Measurements from ENCODE around the gene FAM171A1. TPM values are rescaled to one million over a fixed set of nuclear protein-coding genes. Genes with fewer than 3 reads are reported as not detected.
"Not testable (repeated sequence)": the region's sequence is repeated elsewhere in the genome, so short reads cannot be mapped to it uniquely, and the experiment has no call there.

FAM171A1 gene
- total RNA-seq, 1 donor from 2014 or later = 27.7 TPM

DNA sequence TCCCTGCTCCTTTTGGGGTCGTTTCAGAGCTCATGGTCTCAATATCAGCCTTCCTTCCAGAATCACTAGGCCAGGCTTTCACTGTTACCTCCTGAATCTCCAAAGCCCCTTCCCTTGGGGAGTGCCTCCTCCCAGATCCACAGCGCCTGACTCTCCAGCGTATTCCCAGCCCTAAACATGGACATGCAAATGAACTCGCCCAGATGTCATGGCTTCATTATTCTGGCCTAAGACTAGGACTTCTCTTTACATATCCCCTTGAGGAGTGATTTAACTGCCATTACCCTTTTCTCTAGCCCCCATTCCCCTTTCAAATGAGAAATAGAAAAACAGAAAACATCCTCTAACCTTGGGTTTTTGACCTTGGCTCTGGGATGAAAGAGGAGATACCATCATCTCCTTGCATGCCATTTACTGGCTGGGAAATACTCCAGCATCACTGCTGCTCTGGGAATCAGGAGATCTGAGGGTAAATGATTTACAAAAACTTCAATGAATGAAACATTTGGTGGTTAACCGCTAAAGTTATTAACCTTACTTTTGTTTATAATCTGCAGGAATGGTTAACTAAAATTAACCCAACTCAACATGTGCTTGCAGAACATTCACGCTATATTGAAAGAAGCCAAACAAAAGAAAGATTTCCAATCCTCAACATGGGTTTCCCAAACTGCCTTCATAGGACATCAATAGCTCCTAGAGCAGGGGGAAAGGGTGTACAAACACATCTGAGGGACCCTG, 37.0 kb downstream of the FAM171A1 start:
- TF ChIP-seq, protein P1, sequence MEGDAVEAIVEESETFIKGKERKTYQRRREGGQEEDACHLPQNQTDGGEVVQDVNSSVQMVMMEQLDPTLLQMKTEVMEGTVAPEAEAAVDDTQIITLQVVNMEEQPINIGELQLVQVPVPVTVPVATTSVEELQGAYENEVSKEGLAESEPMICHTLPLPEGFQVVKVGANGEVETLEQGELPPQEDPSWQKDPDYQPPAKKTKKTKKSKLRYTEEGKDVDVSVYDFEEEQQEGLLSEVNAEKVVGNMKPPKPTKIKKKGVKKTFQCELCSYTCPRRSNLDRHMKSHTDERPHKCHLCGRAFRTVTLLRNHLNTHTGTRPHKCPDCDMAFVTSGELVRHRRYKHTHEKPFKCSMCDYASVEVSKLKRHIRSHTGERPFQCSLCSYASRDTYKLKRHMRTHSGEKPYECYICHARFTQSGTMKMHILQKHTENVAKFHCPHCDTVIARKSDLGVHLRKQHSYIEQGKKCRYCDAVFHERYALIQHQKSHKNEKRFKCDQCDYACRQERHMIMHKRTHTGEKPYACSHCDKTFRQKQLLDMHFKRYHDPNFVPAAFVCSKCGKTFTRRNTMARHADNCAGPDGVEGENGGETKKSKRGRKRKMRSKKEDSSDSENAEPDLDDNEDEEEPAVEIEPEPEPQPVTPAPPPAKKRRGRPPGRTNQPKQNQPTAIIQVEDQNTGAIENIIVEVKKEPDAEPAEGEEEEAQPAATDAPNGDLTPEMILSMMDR (IDR thresholded peaks at IDR 0.05) = no peak
- peaks cover 0 to 4% of the 10 kb centered on the region in 2 donors for H3K4me1 ChIP-seq
- intact Hi-C loops (cut with DNase I) = no loop called here

DNA sequence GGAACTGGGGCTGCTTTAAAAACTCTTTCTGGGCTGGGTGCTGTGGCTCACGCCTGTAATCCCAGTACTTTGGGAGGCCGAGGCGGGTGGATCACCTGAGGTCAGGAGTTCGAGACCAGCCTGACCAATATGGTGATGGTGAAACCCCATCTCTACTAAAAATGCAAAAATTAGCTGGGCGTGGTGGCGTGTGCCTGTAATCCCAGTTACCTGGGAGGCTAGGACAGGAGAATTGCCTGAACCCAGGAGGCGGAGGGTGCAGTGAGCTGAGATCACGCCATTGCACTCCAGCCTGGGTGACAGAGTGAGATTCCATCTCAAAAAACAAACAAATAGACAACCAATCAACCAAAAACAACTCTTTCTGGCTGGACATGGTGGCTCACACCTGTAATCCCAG, 37.9 kb downstream of the FAM171A1 start:
- intact Hi-C loops (cut with DNase I); H3K4me1 ChIP-seq; H3K27ac ChIP-seq; DNase-seq (ENCODE audit: low spot score in 2 of 2); H3K27me3 ChIP-seq; H3K9me3 ChIP-seq; H3K36me3 ChIP-seq; H3K4me3 ChIP-seq: not testable (repeated sequence)

More for the DNA sequence above, 37.0 kb downstream of the FAM171A1 start:
- no peaks in the 10 kb centered on the region for H3K36me3 ChIP-seq
- no peak overlapping the region for H3K27ac ChIP-seq
- H3K4me3 ChIP-seq = no peak overlapping the region
- H3K27me3 ChIP-seq = no peaks in the 10 kb centered on the region
- DNase-seq (ENCODE audit: low spot score in 2 of 2) = no peak
- H3K9me3 ChIP-seq = no peaks in the 10 kb centered on the region

DNA sequence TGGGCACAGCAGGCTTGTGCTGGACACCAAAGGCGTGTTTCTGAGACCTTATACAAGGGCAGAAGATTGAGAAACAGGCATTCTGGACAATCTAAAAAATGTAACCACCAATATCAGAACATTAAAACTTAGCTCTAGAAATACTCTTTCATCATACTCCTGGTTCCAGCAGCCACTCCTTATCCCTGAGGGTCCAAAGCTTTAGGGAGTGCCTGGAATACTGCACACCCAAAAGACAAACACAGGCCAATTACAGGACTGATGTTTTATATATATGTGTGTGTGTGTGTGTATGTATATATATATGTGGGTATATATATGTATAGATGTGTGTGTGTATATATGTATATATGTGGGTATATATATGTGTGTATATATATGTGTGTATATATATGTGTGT, 39.6 kb downstream of the FAM171A1 start:
- Histone ChIP-seq H3K4me1 (peaks cover 0 to 4% of the 10 kb centered on the region in 2 donors), H3K9me3 (no peaks in the 10 kb centered on the region), H3K27me3 (no peaks in the 10 kb centered on the region), H3K27ac (no peak overlapping the region), H3K4me3 (no peak overlapping the region), H3K36me3 (no peaks in the 10 kb centered on the region)
- TF ChIP-seq, protein P1 (IDR thresholded peaks at IDR 0.05) = no peak
- DNase-seq (ENCODE audit: low spot score in 2 of 2) = no peak
- intact Hi-C loops (cut with DNase I) = no loop called here

DNA sequence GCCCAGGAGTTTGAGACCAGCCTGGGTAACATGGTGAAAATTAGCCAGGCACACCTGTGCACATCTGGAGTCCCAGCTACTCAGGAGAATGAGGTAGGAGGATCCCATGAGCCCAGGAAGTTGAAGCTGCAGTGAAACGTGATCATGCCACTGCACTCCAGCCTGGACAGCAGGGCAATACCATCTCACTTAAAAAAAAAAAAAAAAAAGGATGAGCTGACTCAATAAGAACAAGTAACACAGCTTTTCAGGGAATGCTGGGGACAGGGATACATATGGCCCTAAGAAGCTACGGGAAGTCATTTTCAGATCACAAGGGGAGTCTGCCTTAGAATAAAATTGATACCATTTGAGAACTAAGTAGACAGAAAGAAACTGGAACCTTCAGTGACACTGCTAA, 41.7 kb downstream of the FAM171A1 start:
- H3K9me3 ChIP-seq = no peaks in the 10 kb centered on the region
- TF ChIP-seq, protein P1 (IDR thresholded peaks at IDR 0.05) = no peak
- DNase-seq (ENCODE audit: low spot score in 2 of 2) = no peak
- no peak overlapping the region for H3K4me3 ChIP-seq
- H3K36me3 ChIP-seq = no peaks in the 10 kb centered on the region
- H3K27ac ChIP-seq = no peak overlapping the region
- no peaks in the 10 kb centered on the region for H3K4me1 ChIP-seq
- intact Hi-C loops (cut with DNase I) = no loop called here
- no peaks in the 10 kb centered on the region for H3K27me3 ChIP-seq

DNA sequence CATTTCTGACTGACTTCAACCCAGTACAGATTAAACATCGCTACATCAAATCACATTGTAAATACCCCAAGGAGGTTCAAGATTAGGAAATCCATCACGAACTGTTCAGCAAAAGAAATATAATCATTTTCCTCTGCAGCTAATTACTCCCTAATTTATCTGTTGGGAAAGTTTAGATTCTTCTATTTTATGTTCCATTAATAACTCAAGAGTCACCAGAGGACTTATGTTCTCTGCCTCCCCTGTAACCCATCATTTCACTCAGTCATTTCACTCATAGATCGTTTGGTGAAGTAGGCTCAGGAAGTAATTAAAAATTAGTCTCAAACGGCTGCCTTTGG, 45.2 kb downstream of the FAM171A1 start:
- H3K36me3 ChIP-seq = no peaks in the 10 kb centered on the region

DNA sequence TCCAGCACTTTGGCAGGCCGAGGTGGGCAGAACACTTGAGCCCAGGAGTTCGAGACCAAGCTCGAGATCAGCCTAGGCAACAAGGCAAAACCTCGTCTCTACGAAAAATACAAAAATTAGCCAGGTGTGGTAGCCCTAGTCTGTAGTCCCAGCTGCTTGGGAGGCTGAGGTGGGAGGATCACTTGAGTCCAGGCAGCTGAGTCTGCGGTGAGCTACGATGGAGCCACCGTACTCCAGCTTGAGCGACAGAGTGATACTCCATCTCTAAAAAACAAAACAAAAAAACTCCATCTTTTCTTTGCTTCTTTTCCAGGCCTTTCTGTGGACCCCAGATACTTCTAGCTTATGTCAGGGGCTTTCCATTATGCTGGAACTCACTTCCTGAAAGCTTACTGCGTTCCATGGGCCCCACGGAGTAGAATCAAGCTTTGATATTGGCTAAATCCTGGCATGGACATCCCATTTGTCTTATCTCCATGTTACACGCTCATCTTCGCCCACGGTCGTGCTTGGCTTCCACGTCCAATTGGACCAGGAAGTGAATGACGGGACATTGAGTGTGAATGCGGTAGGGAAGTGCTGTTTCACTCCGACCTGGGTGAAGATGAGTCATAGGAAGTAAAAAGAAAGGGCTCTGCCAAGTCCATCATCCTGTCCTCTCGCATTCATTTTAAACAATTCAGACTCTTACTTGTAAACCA, 45.7 kb downstream of the FAM171A1 start:
- Histone ChIP-seq H3K9me3 (no peaks in the 10 kb centered on the region), H3K4me3 (no peak overlapping the region), H3K27ac (no peak overlapping the region), H3K27me3 (no peaks in the 10 kb centered on the region), H3K4me1 (peaks cover 9 to 13% of the 10 kb centered on the region in 2 donors), H3K36me3 (no peaks in the 10 kb centered on the region)
- intact Hi-C loops (cut with DNase I) = no loop called here
- TF ChIP-seq, protein P1 (IDR thresholded peaks at IDR 0.05) = no peak
- DNase-seq (ENCODE audit: low spot score in 2 of 2) = no peak

More for the DNA sequence above, 45.2 kb downstream of the FAM171A1 start:
- no peak overlapping the region for H3K27ac ChIP-seq
- DNase-seq (ENCODE audit: low spot score in 2 of 2) = no peak
- TF ChIP-seq, protein P1 (IDR thresholded peaks at IDR 0.05) = no peak
- H3K4me1 ChIP-seq = peaks cover 5 to 11% of the 10 kb centered on the region in 2 donors
- no peaks in the 10 kb centered on the region for H3K27me3 ChIP-seq
- H3K9me3 ChIP-seq = no peaks in the 10 kb centered on the region
- no peak overlapping the region for H3K4me3 ChIP-seq
- intact Hi-C loops (cut with DNase I) = no loop called here

All from ascending aorta (tissue), 2 donors.